Activated CD4-positive, CD25-positive, alpha-beta regulatory T cell treated with anti-CD3 and anti-CD28 coated beads, Interleukin-2, amount 50 U/mL, for 72 hours (primary cell): ENCODE results near the gene EIF4B.
A peak's percentile ranks its signal among the peaks of the same experiment; 100 is the strongest.

Source experiments
- DNase-seq: peaks from one replicate; pipeline ENCODE4 v3.0.0; 2021

The EIF4B gene

DNA sequence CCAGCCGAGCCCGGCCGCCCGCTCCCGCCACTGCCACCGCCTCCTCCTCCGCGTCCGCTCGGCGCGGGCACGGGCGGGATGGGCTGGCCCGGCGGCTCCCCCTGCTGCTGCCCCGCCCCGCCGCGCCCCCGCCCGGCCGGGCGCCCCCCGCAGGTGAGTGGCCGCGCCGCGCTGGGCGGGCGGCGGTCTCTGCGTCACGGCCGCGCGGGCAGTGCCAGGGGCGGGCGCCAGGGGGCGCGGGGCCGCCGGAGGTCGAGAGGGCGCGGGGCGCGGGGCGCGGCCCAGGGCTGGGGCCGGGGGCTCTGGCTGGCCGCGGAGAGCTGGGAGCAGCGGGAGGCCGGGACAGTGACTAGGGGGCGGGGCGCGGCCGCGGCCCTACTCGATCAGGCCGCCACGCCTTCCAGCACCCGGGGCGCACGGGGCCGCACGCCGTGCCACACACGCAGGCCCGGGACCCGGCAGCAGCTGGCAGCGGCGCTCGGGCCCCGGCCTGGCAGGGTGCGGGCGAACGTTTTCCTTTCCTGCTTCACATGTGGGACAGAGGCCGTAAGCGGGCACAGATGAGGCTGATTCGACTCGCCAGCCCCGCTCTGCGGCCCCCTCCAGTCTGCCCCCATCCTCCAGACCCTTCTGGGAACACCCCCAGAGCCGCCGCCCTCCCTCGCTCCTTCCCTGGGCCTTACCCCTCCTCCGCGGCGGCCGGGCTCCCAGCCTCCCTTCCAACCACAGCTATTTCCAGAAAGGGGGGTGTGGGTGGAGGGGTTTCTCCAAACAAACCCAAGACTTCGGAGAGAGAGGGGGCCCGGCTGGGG is 41.2 kb downstream of the EIF4B start:
- peak; percentile 73 for DNase-seq

DNA sequence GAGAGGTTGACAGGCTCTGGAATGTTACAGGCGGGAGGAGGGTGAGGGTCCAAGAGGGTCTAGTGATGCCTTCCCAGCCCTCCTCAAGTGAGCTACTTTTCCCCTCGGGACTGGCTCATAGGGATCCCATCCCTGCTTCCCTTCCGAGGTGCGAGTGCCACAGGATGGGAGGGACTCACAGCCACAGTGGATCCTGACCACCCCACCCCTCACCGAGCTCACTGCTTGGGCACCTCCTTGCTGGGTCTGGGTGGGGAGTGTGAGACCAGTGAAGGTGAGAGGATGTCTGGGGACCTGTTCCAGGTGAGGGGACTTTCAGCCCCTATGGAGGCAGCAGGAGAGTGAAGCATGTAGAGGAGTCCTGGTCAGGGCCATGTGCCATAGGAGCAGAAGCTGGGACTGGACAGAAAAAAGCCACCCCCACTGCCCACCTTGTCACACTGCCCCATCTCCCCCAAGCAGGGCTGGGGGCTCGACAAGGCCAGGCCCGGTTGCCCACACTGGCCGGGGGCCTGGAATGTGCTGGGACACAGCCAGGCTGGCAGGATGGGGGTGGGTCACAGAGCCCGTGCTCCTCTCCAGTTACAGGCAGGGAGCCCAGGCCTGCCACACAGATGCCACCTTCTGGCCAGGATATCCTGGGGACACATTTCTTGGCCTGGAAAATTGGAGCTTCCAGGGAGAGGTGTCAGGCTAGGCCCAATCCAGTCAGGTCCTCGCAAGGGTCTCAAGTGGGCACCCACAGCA is 42.0 kb downstream of the EIF4B start:
- no peak for DNase-seq

DNA sequence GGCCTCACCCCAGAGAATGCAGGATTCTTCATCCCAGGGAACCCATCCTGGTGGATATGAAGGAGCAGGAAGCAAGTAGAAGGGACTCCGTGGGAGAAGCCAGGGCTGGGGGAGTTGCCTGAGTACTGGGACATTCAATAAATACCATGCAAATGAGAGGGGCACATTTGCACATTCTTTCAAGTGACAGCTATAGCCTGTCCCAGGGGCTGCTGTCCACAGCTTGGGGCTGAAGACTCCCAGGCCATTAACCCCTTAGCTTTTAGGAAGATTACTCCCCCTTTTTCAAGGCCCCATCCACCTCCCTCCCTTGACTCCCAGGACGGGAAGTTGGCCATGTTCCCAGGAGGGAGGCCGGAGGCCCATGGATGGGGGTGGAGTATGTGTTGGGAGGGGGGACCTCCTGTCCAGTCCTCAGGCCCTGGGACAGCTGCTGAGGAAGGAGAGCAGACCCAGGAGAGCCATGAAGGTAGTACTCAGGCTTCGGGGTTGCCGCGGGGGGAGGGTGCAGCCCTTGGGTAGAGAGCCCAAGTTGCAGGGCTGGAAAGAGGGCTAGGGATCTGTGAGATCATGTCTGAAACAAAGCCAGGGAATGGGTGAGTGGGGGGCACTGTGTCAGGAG is 42.6 kb downstream of the EIF4B start:
- no peak for DNase-seq

DNA sequence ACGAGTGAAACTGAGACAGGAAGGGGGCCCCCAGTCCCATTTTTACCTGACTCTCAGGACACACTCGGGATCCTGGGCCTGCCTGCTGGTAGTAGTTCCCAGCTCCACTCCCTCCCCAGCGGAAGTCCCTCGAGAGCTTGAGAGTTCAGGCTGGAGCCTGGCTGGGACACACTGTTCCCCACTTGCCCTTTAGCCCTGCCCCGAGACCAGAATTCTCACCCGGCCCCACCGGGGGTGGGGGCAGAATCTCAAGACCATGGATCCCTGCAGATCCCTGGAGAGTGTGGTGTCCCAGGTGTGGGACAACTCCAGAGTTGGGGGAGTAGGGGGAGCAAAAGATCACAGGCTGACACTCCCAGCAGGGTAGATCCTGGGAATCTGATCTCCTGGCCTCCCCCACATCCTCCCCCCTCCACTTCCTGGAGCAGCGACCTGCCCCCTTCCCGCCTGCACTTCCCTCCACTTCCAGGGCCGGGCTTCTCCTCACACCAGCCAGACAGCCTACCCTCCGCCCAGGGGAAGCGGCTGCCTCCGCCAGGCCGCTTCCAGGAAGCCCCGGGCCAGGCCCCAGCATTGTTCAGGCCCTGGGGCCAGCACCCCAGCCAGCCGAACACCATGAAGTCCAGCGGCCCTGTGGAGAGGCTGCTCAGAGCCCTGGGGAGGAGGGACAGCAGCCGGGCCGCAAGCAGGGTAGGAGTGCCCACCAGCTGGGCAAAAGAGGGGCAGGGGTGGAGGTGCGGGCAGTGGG is 43.5 kb downstream of the EIF4B start, which contains the start of gene TNS2:
Gene TNS2 (plus strand): TSS at position 495 of the 748 bp plus-strand sequence. CDS start 121 bp downstream, at position 616.
- DNase-seq, result no peak

DNA sequence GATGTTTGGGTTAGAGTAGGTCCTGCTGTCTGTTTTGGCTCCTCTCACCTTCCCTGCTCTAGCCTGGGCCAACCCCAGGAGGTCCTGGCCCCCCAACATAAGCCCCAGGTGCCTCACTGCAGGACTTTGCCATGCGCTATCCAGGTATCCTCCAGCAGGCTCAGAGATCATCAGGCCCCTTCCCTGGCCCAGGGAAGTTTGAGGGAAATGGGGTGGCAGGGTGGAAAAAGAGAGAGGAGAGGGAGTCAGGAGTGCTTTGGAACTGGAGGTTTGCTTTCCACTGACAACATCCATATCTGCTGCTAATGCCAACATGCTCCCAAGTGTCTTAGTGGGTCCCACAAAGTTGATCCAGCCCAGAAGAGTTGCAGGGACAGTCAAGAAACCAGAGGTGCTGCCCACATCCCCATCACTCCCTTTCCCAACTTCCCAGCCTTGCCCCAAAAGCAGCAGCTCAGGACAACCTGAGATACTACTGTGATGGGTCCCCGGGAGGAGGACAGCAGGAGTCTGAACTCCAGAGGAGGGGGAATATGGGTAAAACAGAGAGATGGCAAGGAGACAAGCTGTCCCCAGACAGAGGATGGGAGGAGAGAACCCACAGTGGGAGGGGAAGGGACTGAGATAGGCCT is 44.3 kb downstream of the EIF4B start:
- DNase-seq, result no peak

DNA sequence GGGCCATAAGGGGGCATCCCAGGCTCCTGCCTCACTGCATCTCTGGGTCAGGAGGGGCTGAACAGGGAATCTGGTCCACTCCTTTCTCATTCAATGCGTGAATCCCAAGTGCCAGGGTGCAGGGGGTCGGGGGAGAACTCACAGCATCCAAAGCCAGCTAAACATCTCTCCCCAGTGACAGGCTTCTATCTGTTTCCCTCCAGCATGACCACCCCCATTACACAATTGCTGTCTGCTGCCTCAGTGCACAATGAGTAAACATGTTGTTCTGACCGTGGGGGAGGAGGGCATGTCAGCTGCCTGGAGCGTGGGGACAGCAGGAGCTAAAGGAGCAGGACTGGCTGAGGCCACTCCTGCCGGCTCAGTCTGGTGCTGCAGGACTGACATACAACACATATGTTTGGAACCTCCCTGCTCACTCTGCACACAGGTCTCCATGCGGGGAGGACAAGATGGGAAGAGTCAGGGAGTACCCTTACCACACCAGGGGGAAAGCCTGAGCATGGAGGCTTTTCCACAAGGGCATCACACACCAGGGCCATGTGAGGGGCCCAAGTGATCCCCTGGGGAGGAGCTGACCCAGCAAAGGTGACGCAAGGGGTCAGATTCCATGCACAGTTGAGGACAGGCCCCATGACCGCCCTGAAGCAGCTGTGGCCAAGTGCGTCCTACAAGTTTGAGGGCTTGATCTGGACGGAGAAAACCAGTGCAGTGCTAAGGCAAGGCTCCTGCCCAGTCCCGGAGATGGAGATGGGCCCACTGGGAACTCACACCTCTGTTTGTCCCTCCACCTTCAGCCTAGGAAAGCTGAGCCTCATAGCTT is 45.0 kb downstream of the EIF4B start:
- DNase-seq, result no peak

- no peak for DNase-seq
These were observed 45.7 kb downstream of the EIF4B start for GRCh38 chr12:53051881-53052412.

DNA sequence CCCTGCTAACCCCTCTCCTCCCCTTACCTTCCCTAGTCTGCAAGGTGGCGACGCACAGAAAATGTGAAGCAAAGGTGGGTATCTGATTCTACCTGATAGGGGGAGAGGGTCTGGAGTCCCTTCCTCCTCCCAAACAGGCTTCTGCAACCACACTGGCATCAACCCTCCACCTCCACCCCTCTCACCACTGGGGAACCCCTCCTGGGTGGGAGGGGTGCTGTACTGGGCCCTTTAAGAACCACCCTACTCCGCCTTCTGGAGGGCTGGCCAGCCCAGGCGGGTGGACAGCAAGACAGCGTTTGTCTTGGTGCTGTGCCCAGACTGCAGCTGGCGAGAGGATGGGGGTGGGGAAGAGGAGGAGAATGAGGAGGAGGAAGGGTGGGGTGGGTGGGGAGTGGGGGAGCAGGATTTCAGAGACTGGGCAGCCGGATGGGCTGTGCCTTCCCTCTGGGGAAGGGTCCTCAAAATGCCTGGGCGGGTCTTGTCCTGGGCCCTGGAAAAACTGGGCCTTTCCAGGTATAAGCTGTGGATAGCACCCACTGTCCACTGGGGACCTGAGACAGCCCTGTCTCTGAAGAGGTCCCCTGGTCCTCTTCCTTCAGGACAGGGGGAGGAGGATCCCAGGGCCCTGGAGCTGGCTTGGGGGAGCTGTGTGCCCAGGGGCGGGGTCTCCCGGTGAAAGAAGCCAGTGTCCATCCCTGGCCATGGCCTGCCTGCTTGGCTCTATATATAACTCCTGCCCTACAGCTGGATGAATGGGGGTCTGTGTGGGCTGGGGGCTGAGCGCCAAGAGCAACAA is 46.4 kb downstream of the EIF4B start:
- DNase-seq, result no peak

DNA sequence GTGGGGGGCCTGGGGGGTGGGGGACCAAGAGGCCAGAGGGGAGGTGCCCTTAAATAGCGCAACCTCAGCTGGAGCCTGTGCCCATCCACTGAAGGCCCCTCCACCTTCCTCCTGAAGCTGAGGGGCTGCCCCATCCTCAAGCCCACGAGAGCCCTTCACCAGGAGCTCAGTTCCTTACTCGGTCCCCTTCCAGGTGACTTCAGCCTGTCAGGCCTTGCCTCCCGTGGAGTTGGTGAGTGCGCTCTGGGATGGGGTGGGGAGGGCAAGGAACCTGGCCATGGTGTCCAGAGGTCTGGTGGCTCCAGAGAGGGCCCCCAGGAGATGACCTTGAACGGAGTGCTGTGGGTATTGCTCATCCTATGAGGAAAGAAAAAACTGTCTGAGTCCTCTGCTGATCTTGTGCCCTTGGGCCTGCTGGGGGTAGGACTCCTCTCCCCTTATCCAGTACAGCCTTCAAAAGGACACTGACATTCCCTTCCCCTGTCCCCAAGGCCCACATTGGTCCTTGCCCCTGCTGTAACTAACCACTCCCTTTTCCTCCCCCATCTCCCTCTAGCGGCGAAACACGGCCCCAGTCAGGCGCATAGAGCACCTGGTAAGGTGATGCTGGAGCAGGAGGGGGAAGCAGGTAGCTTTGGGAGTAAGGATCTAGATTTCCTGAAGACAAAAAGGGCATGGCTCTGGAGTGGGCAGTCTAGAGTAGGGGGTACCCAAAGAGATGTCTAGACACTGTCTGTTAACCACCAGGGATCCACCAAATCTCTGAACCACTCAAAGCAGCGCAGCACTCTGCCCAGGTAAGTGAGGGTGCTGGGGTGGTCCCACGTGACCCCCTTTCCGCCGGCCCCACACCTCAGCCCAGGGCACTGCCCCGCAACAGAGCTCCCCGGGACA is 47.2 kb downstream of the EIF4B start:
- DNase-seq, result peak; percentile 51

- peak; percentile 90 for DNase-seq
These were observed 48.0 kb downstream of the EIF4B start for GRCh38 chr12:53054112-53054878.

- DNase-seq, result no peak
These were observed 49.4 kb downstream of the EIF4B start for GRCh38 chr12:53055471-53056266.

DNA sequence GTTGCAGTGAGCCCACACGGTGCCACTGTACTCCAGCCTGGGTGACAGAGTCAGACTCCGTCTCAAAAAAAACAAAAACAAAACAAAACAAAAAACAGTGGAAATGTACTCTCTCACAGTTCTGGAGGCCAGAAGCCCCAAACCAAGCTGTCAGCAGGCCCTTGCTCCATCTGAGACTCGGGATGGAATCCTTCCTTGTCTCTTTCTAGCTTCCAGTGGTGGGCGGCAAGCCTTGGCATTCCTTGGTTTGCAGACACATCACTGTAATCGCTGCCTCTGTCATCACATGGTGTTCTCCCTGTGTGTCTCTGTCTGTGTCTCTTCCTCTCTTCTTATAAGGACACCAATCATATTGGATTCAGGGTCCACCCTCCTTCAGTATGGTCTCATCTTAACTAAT is 50.0 kb downstream of the EIF4B start:
- DNase-seq, result no peak

GRCh38 chr12:53056901-53057300 is 50.6 kb downstream of the EIF4B start:
- no peak for DNase-seq

GRCh38 chr12:53057816-53058500 is 51.7 kb downstream of the EIF4B start:
- no peak for DNase-seq

- no peak for DNase-seq
These were observed 52.6 kb downstream of the EIF4B start for GRCh38 chr12:53058674-53059433.

DNA sequence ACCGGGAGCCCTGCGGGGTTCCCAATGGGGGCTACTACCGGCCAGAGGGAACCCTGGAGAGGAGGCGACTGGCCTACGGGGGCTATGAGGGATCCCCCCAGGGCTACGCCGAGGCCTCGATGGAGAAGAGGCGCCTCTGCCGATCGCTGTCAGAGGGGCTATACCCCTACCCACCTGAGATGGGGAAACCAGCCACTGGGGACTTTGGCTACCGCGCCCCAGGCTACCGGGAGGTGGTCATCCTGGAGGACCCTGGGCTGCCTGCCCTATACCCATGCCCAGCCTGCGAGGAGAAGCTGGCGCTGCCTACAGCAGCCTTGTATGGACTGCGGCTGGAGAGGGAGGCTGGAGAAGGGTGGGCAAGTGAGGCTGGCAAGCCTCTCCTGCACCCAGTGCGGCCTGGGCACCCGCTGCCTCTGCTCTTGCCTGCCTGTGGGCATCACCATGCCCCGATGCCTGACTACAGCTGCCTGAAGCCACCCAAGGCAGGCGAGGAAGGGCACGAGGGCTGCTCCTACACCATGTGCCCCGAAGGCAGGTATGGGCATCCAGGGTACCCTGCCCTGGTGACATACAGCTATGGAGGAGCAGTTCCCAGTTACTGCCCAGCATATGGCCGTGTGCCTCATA is 53.3 kb downstream of the EIF4B start:
- DNase-seq, result no peak
